Glomerular visceral epithelial cell (primary cell): ENCODE data around the gene C13orf46.
A peak's percentile ranks its signal among the peaks of the same experiment; 100 is the strongest.

ENCODE experiments used
- DNase-seq: peaks from one replicate; pipeline ENCODE4 v3.0.0-alpha.2; 2016; ENCODE audit errors: extremely low spot score

Gene C13orf46

DNA sequence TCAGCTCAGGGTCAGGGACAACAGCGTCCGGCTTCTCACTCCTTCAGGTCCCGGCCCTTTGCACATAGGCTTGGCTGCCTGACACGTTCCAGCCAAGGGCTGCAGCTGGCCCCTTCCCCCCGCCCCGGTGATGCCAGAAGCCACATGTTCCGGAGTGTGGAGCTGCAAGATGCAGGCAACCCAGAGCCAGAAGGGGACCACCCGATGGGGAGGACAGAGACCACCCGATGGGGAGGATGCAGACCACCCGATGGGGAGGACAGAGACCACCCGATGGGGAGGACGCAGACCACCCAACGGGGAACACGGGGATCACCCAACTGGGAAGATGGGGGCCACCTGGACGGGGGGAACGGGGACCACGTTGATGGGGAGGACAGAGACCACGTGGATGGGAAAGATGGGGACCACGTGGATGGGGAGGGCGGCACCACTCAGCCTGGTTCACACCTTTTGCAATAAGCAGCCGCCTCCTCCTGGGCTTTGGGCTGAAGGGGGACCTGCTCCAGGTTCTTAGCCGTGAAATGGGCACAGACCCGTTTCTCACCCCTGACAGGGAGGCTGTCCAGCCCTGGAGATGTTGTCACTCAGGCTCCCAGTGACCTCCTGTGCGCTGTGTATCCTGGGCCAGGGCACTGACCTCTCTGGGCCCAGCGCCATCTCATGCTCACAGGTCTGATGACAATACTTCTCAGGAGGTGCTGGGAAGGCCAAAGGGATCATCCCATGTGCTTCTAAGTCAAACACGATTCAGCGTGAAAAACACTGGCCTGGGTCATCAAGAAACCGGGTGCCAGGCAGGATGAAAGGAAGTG, 34.5 kb downstream of the C13orf46 start:
- DNase-seq: no peak

- DNase-seq: no peak
Observed at GRCh38 chr13:113938716-113939115, 35.2 kb downstream of the C13orf46 start.

DNA sequence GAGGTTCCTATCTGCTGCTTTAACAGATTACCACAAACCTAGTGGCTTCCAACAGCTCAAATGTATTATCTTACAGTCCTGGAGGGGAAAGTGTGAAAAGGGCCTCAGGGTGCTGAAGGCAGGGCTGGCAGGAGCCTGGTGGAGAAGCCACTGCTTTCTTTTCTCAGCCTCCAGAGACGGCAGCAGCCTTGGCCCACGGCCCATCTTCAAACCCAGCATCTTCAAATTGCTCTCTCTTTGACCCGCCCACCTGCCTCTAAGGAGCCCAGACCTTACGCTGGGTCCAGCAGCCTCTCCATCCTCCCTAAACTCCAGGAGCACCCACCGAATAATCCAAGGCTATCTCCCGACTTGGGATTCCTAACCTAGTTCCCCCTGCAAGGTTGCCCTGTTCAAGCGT, 35.6 kb downstream of the C13orf46 start:
- no peak for DNase-seq

GRCh38 chr13:113937527-113938180, 36.2 kb downstream of the C13orf46 start:
- no peak for DNase-seq

DNA sequence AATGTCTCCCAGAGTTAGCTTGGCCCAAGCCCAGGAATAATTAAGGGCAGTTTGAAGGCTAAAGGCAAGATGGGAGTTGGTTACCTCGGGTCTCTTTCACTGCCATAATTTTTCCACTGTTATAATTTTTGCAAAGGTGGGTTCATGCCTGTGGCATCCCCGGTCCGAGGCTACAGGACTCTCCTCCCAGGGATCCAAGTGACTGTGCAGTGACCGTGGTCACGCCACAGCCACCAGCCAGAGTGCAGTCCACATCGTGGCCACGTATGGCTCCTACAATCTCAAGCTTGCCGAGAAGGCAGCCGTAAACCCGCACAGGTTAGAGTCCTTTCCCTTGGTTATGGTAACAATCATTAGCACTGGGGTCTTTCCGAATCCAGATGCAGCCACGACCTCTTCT, 36.8 kb downstream of the C13orf46 start:
- no peak for DNase-seq

DNA sequence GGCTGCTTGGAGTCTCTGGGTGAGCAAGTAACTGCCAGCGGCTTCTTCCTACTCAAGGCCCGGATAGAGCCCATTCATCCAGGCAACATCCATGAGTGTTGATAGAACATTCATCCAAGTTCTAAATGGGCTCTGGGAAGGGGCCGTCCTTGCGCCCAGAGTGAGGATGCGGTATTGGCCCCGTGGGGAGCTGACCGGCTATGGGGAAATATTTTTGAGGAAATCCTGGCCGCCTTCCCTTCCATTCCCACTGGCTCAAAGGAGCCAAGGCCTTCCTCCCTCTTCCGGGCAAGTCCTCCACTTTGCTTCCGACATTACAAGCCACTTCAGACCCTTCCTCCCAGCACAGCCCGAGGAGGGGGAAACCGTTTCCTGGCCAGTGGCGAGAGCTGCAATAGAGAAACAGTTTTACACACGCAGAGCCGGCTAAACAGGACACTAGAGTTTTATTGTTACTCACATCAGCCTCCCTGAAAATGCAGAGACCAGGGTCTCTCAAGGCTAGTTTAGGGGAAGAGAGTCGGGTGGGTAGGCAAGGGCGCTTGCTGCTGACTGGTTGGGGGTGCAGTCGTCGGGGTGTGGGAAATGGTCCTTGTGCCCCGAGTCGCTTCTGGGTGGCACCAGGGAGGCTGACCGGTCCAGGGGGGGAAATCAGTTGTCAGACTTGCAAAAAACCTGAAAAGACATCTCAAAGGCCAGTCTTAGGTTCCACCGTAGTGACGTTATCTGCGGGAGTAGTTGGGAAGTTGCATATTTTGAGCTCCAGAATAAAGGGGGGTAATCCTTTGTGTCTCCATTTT, 37.5 kb downstream of the C13orf46 start:
- no peak for DNase-seq

DNA sequence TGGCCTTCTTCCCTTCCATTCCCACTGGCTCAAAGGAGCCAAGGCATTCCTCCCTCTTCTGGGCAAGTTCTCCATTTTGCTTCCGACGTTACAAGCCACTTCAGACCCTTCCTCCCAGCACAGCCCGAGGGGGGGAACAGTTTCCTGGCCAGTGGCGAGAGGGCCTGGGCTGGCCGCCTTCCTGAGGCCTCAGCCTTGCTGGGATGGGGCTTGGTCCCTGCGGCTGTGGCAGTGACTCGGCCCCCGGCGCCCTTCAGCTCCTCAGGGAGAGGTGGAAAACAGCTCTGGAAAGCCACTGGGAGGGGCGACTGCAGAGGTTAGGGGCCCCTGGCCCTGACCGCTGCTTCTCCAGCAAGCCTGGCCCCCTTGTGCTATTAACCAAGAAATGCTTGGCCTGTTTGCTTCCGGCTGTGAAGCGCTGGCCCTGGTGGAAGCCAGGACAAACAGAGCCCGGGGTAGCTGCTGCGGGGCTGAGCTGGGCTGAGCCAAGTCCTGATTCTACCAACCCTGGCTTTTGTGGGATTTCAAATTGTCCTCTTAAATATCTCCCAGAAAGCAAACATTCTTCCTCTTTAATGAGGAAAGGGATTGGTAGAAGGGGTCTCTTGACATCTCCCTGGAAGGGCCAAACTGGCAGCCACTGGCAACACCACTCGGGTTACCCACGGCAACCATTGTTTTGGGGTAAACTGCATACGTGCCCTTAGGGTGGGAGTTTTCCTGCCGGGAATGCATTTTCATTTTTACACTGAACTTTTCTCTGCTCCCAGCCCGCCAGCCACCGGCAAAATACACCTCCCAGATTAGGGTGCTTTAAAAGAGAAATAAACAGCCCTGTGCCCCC, 38.7 kb downstream of the C13orf46 start:
- no peak for DNase-seq

GRCh38 chr13:113934576-113934975, 39.3 kb downstream of the C13orf46 start:
- no peak for DNase-seq

DNA sequence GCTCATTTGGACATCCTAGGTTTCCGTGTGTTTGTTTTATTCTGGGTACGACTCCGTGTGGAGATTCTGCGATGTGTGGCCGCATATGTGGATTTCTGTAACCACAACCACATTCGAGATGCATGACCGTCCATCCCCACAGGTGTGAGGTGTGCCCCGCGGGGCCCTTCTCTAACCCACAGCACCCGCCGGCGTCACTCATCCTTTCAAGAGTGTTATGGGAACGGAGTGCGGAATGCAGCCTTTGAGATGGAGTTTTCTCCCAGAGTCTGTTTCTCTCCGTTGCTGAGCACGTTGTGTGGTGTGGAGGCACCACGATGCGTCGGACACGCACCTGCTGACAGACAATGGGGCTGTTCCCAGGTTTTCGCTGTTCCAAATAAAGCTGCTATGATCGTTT, 40.0 kb downstream of the C13orf46 start:
- no peak for DNase-seq

GRCh38 chr13:113931841-113932459, 41.9 kb downstream of the C13orf46 start:
- no peak for DNase-seq

- no peak for DNase-seq
Observed at GRCh38 chr13:113930671-113931637, 42.9 kb downstream of the C13orf46 start.

DNA sequence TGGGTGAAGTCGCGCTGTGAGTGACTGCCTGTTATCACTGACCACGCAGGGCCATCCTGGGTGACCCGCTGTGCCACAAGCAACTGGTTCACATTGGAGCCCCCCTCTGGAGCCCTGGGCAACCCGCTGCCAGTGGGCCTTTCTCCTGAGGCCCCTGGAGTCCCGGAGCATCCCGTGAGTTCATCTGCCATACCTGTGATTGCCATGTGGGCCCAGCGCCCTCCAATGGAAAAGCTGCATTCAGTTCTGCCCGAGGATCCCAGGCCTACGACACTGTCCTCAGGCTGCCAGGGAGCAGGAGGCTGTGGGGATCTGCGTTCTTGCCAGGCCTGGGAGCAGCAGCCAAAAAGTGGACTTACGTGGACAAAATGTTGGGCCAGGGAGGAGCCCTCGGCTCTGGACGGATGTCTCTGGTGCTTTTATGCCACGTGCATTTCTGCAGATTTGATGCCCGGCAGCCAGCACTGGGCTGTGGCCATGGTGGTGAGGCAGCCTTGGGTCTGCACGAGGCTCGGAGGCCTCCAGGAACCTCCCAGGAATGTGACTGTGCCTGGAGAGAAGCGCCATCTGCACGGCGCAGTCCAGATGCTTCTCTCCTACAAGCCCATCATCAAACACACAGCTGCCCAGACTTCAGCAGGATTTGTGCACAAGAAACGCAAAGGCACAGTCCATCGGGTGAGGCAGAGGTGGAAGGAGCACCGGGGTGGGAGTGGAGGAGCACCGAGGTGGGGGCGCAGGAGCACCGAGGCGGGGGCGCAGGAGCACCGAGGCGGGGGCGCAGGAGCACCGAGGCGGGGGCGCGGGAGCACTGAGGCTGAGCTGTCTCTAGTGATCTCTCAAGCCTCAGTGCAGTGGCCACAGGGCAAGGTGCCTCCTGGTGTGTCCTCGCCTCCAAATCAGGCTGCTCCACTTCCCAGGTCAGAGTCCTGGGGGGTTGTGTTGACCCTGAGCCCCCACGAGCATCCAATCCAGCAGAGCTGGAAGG, 44.0 kb downstream of the C13orf46 start:
- DNase-seq: no peak

- DNase-seq: peak; percentile 81
Observed at GRCh38 chr13:113928685-113929627, 44.9 kb downstream of the C13orf46 start.

- peak; percentile 92 for DNase-seq
Observed at GRCh38 chr13:113927661-113928581, 46.0 kb downstream of the C13orf46 start.

GRCh38 chr13:113926951-113927660, 46.8 kb downstream of the C13orf46 start:
- DNase-seq: no peak

DNA sequence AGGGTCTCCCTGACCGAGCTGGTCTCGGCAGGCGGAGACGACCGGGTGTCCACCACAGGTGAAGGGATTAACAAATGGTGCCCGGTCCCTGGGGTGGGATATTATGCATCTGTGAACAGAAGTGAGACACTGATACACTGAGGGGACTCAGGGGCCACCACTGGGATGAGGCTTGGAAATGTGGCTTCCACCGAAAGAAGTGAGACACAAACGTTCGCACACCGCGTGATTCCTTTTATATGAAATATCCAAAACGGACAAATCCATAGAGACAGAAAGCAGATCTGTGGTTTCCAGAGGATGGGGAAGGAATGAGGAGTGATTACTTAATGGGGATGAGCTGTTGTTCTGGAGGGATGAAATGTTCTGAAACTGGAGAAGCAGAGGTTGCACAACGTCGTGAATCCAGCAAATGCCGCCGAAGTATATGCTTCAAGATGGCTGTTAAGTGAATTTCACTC, 47.5 kb downstream of the C13orf46 start:
- no peak for DNase-seq
